ENCODE data around the gene LZTR1.

DNA sequence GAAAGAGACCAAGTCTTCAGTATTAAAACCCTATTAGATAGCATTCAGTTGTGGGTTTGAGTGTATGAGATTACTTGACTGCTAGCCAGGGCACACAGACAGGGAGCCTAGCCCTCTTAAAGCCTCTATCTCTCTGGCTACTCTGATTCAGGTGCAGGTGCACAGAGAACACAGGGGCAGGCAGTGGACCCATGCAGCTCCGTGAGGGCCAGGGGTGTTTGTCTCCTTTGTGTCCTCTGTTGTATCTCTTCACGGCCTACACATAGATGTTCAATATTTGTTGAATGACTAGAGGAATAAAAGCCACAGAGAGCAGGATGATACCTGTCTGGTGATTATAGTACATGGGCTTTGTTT is 36.5 kb upstream of the LZTR1 start:
- TF ChIP-seq EGR1 (IDR thresholded peaks at IDR 0.05; ENCODE audit: borderline replicate concordance in 1 of 2, low read depth in 2 of 2, low read length in 2 of 2), result no peak
- no peak for TF ChIP-seq MTA3 (IDR thresholded peaks at IDR 0.05; ENCODE audit: borderline replicate concordance, low read length)
- TF ChIP-seq, protein P1, sequence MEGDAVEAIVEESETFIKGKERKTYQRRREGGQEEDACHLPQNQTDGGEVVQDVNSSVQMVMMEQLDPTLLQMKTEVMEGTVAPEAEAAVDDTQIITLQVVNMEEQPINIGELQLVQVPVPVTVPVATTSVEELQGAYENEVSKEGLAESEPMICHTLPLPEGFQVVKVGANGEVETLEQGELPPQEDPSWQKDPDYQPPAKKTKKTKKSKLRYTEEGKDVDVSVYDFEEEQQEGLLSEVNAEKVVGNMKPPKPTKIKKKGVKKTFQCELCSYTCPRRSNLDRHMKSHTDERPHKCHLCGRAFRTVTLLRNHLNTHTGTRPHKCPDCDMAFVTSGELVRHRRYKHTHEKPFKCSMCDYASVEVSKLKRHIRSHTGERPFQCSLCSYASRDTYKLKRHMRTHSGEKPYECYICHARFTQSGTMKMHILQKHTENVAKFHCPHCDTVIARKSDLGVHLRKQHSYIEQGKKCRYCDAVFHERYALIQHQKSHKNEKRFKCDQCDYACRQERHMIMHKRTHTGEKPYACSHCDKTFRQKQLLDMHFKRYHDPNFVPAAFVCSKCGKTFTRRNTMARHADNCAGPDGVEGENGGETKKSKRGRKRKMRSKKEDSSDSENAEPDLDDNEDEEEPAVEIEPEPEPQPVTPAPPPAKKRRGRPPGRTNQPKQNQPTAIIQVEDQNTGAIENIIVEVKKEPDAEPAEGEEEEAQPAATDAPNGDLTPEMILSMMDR (IDR thresholded peaks at IDR 0.05 in 2 of 3, conservative IDR thresholded peaks at IDR 0.05 in 1 of 3; ENCODE audit: control insufficient read depth in 2 of 3, extremely low read depth in 1 of 3, insufficient read depth in 1 of 3, low read depth in 3 of 3, low read length in 3 of 3), result no peak
- no peak for TF ChIP-seq RFX5 (IDR thresholded peaks at IDR 0.05; ENCODE audit: low read depth, low read length)
- TF ChIP-seq GATAD2B (conservative IDR thresholded peaks at IDR 0.05; ENCODE audit: low read depth), result no peak
- TF ChIP-seq CEBPB (IDR thresholded peaks at IDR 0.05; ENCODE audit: borderline replicate concordance in 1 of 2, low read depth in 2 of 2, low read length in 2 of 2), result no peak
